ENCODE measurements around the gene MZF1. TPM values are rescaled to one million over a fixed set of nuclear protein-coding genes. Genes with fewer than 3 reads are reported as not detected.

Gene MZF1
- polyA plus RNA-seq, 1 donor from 2014 or later, result 11.5 TPM

- Mint-ChIP-seq H3K9me3 (no peaks in the 10 kb centered on the region), H3K27me3 (no peaks in the 10 kb centered on the region), H3K4me1 (peaks cover 21 to 36% (median 32%) of the 10 kb centered on the region in 3 donors), H3K27ac (peak overlapping the region; percentile 96 to 99 (median 96)), H3K4me3 (peak overlapping the region; percentile 85 to 95 (median 90)), H3K36me3 (peaks cover 1% of the 10 kb centered on the region)
Measured at GRCh38 chr19:58575183-58576041, 2.3 kb upstream of the MZF1 start.

- H3K27ac Mint-ChIP-seq, result peak overlapping the region; percentile 96 to 100 (median 99)
- H3K36me3 Mint-ChIP-seq, result peaks cover 5% of the 10 kb centered on the region
- H3K4me1 Mint-ChIP-seq, result peaks cover 13 to 29% (median 26%) of the 10 kb centered on the region in 3 donors
- no peaks in the 10 kb centered on the region for H3K27me3 Mint-ChIP-seq
- H3K4me3 Mint-ChIP-seq, result peak overlapping the region; percentile 85 to 100 (median 97)
- H3K9me3 Mint-ChIP-seq, result no peaks in the 10 kb centered on the region
Measured at GRCh38 chr19:58573658-58574164, 576 bp upstream of the MZF1 start.

- H3K36me3 Mint-ChIP-seq, result peaks cover 4% of the 10 kb centered on the region
- no peaks in the 10 kb centered on the region for H3K9me3 Mint-ChIP-seq
- peaks cover 8 to 22% (median 21%) of the 10 kb centered on the region in 3 donors for H3K4me1 Mint-ChIP-seq
- H3K4me3 Mint-ChIP-seq, result peak overlapping the region; percentile 85 to 100 (median 97)
- peak overlapping the region; percentile 96 to 100 (median 99) for H3K27ac Mint-ChIP-seq
- no peaks in the 10 kb centered on the region for H3K27me3 Mint-ChIP-seq
Measured at GRCh38 chr19:58572026-58572817, 913 bp downstream of the MZF1 start.

GRCh38 chr19:58571575-58571947 is 1.6 kb downstream of the MZF1 start:
- H3K27me3 Mint-ChIP-seq, result no peaks in the 10 kb centered on the region
- H3K36me3 Mint-ChIP-seq, result peaks cover 4% of the 10 kb centered on the region
- peak overlapping the region; percentile 46 to 100 (median 90) for H3K4me3 Mint-ChIP-seq
- peaks cover 8 to 22% (median 21%) of the 10 kb centered on the region in 3 donors for H3K4me1 Mint-ChIP-seq
- H3K27ac Mint-ChIP-seq, result peak overlapping the region; percentile 9 to 99 (median 96)
- no peaks in the 10 kb centered on the region for H3K9me3 Mint-ChIP-seq

GRCh38 chr19:58570770-58571574 is 2.2 kb downstream of the MZF1 start:
- peak overlapping the region in 1 of 3 donors; percentile 99 for H3K27ac Mint-ChIP-seq
- peak overlapping the region in 1 of 4 donors; percentile 27 for H3K4me3 Mint-ChIP-seq
- peaks cover 4% of the 10 kb centered on the region for H3K36me3 Mint-ChIP-seq
- H3K9me3 Mint-ChIP-seq, result no peaks in the 10 kb centered on the region
- no peaks in the 10 kb centered on the region for H3K27me3 Mint-ChIP-seq
- H3K4me1 Mint-ChIP-seq, result peaks cover 8 to 23% (median 22%) of the 10 kb centered on the region in 3 donors

GRCh38 chr19:58569943-58570670 is 3.0 kb downstream of the MZF1 start:
- no peak overlapping the region for H3K4me3 Mint-ChIP-seq
- peaks cover 4% of the 10 kb centered on the region for H3K36me3 Mint-ChIP-seq
- H3K9me3 Mint-ChIP-seq, result no peaks in the 10 kb centered on the region
- H3K27ac Mint-ChIP-seq, result no peak overlapping the region
- peaks cover 8 to 21% (median 20%) of the 10 kb centered on the region in 3 donors for H3K4me1 Mint-ChIP-seq
- H3K27me3 Mint-ChIP-seq, result no peaks in the 10 kb centered on the region

GRCh38 chr19:58569191-58569942 is 3.8 kb downstream of the MZF1 start:
- Mint-ChIP-seq H3K27me3 (no peaks in the 10 kb centered on the region), H3K9me3 (no peaks in the 10 kb centered on the region), H3K4me3 (no peak overlapping the region), H3K4me1 (peaks cover 8 to 23% (median 21%) of the 10 kb centered on the region in 3 donors), H3K36me3 (peaks cover 5% of the 10 kb centered on the region), H3K27ac (peak overlapping the region in 1 of 3 donors; percentile 40)

- Mint-ChIP-seq H3K27ac (peak overlapping the region in 1 of 3 donors; percentile 40), H3K4me3 (no peak overlapping the region), H3K36me3 (peaks cover 5% of the 10 kb centered on the region), H3K9me3 (no peaks in the 10 kb centered on the region), H3K27me3 (peaks cover under 1% of the 10 kb centered on the region), H3K4me1 (peaks cover 8 to 18% (median 17%) of the 10 kb centered on the region in 3 donors)
Measured at GRCh38 chr19:58568453-58569130, 4.5 kb downstream of the MZF1 start.

- Mint-ChIP-seq H3K27ac (no peak overlapping the region), H3K4me3 (no peak overlapping the region), H3K9me3 (no peaks in the 10 kb centered on the region), H3K36me3 (peaks cover 5% of the 10 kb centered on the region), H3K27me3 (peaks cover 2% of the 10 kb centered on the region), H3K4me1 (peaks cover 8 to 17% (median 16%) of the 10 kb centered on the region in 3 donors)
Measured at GRCh38 chr19:58566989-58567388, 6.1 kb downstream of the MZF1 start.

GRCh38 chr19:58563823-58564222 is 9.3 kb downstream of the MZF1 start:
- H3K4me3 Mint-ChIP-seq, result peak overlapping the region; percentile 30 to 99 (median 46)
- peaks cover 12 to 30% (median 22%) of the 10 kb centered on the region in 3 donors for H3K4me1 Mint-ChIP-seq
- peaks cover 2% of the 10 kb centered on the region for H3K27me3 Mint-ChIP-seq
- peak overlapping the region in 1 of 3 donors; percentile 77 for H3K27ac Mint-ChIP-seq
- H3K36me3 Mint-ChIP-seq, result peaks cover 3% of the 10 kb centered on the region
- H3K9me3 Mint-ChIP-seq, result no peaks in the 10 kb centered on the region

GRCh38 chr19:58563034-58563573 is 10.0 kb downstream of the MZF1 start:
- peaks cover 2% of the 10 kb centered on the region for H3K27me3 Mint-ChIP-seq

More at GRCh38 chr19:58563034-58563573, 10.0 kb downstream of the MZF1 start:
- H3K4me1 Mint-ChIP-seq, result peaks cover 14 to 29% (median 23%) of the 10 kb centered on the region in 3 donors
- H3K27ac Mint-ChIP-seq, result peak overlapping the region in 2 of 3 donors; percentile 23 to 77
- H3K4me3 Mint-ChIP-seq, result peak overlapping the region; percentile 88 to 99 (median 91)
- peaks cover 3% of the 10 kb centered on the region for H3K36me3 Mint-ChIP-seq
- no peaks in the 10 kb centered on the region for H3K9me3 Mint-ChIP-seq

Measured in IgD-negative memory B cell (primary cell).